Ovary (tissue), 9 donors: ENCODE results near the gene SLC39A11. TPM values are rescaled to one million over a fixed set of nuclear protein-coding genes. Genes with fewer than 3 reads are reported as not detected.
"Not testable (repeated sequence)": the region's sequence is repeated elsewhere in the genome, so short reads cannot be mapped to it uniquely, and the experiment has no call there.

Source experiments
- DNase-seq, 5 donors: peaks; one replicate each; pipeline ENCODE4 v3.0.0-alpha.2; 2019 to 2020
- H3K27ac ChIP-seq, 2 donors: fragments of 200-600 bp; one replicate each; pipeline versions ENCODE4 v1.5.1 to v1.8.0; 2019 to 2022
- H3K27me3 ChIP-seq: fragments of 200-600 bp; one replicate; pipeline ENCODE4 v1.8.0; 2022
- H3K36me3 ChIP-seq: fragments of 200-600 bp; sonication (generic); one replicate; pipeline ENCODE4 v1.5.1; 2019
- H3K4me1 ChIP-seq: one replicate; pipeline ENCODE4 v1.8.1; 2013; ENCODE audit warnings: mild to moderate bottlenecking, moderate library complexity; ENCODE audit not compliant: insufficient read depth
- H3K4me3 ChIP-seq: fragments of 200-600 bp; sonication (generic); one replicate; pipeline ENCODE4 v1.5.1; 2017
- H3K9me3 ChIP-seq, 2 donors: fragments of 200-600 bp in 1 of 2; sonication (generic) in 1 of 2; one replicate each; pipeline versions ENCODE4 v1.5.1 to v1.8.1; 2013 to 2019; ENCODE audit warnings: mild to moderate bottlenecking in 1 of 2, moderate library complexity in 1 of 2
- EP300 ChIP-seq: sonication (generic); formaldehyde crosslinking; IDR thresholded peaks from one replicate; pipeline ENCODE4 v1.6.1; 2017; ENCODE audit warnings: antibody characterized with exemption
- POLR2A ChIP-seq: fragments of 450-650 bp; IDR thresholded peaks from one replicate; pipeline ENCODE4 v1.6.1; 2017; ENCODE audit warnings: antibody characterized with exemption, mild to moderate bottlenecking, moderate library complexity
- WGBS, 3 donors: extraction: QIAGEN DNeasy Blood & Tissue Kit in 1 of 3; methylation state at CpG; one replicate each; pipeline versions ENCODE4 v1.1.5 to v1.1.7; 2013 to 2017; 5-methylcytosine and 5-hydroxymethylcytosine counted together
- intact Hi-C, 4 donors: fragments of 100-400 bp; cut with DNase I; formaldehyde crosslinking; loops; one replicate each; pipeline versions ENCODE4 v1.11.0 to v1.15.1; 2022 to 2023
- polyA plus RNA-seq, 2 donors: library from polyadenylated mRNA; stranded (reverse); fragments of 200-250 nt in 1 of 2; fragments of 350-450 nt in 1 of 2; fragmentation: Illumina TruSeq in 1 of 2; extraction: RNeasy Lipid Tissue Mini Kit (QIAGEN cat#74804) in 1 of 2; gene quantifications; one replicate each; pipeline ENCODE4 v1.2.3, GENCODE V29; 2013 to 2014
- total RNA-seq, 7 donors: library from RNA; depleted of rRNA in 2 of 7; stranded (reverse); fragments of >200 nt in 2 of 7; fragmentation: NEBNext Ultra II Directional in 3 of 7; extraction: Animal tissue kit (Norgen Biotek cat#: 25700) in 3 of 7; gene quantifications; one replicate each; pipeline versions ENCODE4 v1.1.0 to v1.2.4, GENCODE V29; 2016 to 2023
- TF ChIP-seq, protein P1 (sequence below), 3 donors: fragments of 450-650 bp in 2 of 3; fragments of 200-600 bp in 1 of 3; IDR thresholded peaks; one replicate each; pipeline versions ENCODE4 v1.5.1 to v1.8.0; 2016 to 2022; ENCODE audit warnings: antibody characterized with exemption in 3 of 3, mild to moderate bottlenecking in 1 of 3
- donor health status: DM: no; HTN: no; CAD: no; lungs with moderate emphysema.
- donor health status: DM: no; HTN: no; CAD: no.
- donor health status: Bipolar disorder and iron deficiency.
- donor health status: DM: yes; HTN: yes; CAD: no.
- donor health status: DM: no; HTN: no; CAD: no.
- donor health status: DM: yes; HTN: yes; CAD: no.

Gene SLC39A11
- total and polyA plus RNA-seq, 9 donors, result 4.0 to 21.2 (median 10.1) TPM

DNA sequence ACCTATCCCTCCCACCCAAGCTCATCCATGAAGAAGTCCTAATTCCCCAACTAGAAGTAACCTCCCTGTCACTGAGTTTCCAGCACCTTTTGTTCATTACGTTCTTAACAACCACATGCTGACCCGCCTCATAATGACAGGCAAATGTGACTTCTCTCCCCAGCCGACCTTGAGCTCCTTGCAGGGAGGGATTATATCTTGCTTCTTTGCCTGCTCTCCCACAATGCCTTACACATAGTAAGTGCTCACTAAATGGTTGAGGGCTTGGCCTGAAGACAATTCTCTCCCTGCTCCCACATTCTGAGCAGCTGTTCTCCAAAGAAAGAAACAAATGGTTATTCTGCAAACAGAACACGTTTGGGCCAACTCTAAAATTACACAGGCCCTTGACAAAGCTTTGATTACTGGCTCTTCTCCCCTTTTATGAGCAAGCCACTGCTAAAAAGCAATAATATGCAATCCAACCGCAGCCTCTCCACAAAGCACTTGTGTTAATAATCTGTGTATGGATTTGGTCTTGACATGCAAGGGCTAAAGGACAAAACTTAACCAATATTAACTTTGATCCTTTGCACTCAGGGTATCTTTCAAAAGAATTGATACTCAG is 23.2 kb downstream of the SLC39A11 start:
- TF ChIP-seq POLR2A (no peak), EP300 (no peak)
- TF ChIP-seq, protein P1, sequence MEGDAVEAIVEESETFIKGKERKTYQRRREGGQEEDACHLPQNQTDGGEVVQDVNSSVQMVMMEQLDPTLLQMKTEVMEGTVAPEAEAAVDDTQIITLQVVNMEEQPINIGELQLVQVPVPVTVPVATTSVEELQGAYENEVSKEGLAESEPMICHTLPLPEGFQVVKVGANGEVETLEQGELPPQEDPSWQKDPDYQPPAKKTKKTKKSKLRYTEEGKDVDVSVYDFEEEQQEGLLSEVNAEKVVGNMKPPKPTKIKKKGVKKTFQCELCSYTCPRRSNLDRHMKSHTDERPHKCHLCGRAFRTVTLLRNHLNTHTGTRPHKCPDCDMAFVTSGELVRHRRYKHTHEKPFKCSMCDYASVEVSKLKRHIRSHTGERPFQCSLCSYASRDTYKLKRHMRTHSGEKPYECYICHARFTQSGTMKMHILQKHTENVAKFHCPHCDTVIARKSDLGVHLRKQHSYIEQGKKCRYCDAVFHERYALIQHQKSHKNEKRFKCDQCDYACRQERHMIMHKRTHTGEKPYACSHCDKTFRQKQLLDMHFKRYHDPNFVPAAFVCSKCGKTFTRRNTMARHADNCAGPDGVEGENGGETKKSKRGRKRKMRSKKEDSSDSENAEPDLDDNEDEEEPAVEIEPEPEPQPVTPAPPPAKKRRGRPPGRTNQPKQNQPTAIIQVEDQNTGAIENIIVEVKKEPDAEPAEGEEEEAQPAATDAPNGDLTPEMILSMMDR (IDR thresholded peaks at IDR 0.05), result no peak
- WGBS, 3 donors, result 61 to 66% (median 61%) methylated on average over 5 of the region's 5 CpGs
- Histone ChIP-seq H3K36me3 (no peaks in the 10 kb centered on the region), H3K4me1 (no peaks in the 10 kb centered on the region), H3K27ac (no peak overlapping the region), H3K4me3 (no peak overlapping the region), H3K27me3 (no peaks in the 10 kb centered on the region), H3K9me3 (no peaks in the 10 kb centered on the region)
- intact Hi-C loops, result no loop called here
- no peak for DNase-seq

DNA sequence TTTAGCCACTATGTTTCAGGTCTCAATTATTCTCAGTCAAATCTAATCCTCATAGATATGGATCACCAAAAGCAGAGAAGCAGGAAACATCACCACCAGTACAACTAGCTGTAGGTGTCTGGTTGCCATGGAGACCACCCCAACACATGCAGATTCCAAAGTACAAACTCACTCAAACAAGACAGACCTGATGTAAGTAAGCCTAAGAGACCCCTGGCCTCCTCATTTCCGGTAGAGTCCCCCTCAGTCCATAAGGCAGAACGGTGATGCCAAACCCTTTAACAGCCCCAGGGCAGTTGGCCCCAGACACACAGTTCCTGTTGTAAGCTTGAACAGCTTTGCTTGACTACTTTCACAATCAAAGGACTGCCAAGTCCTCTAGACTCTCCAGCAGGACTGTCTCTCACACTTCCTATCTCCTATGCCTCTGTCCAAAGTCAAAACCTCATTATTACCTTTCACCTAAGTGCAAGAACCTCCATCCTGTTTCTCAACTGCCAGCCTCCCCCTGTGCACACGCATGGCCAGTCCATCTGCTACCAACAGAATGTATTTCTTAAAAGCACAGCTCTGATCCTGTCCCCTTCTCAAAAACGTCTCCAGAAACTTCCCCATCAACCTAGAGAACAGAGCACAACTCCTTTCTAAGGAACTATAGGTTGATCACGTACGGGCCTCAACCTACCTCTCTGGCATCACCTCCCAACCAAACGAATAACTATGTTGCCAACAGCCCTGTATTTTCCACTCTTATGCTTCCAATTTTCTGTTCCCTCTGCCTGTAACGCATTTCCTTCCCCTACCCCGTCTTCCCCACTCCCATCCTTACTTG is 23.9 kb downstream of the SLC39A11 start:
- H3K27me3 ChIP-seq, result no peaks in the 10 kb centered on the region
- H3K4me3 ChIP-seq, result no peak overlapping the region
- no peak overlapping the region for H3K27ac ChIP-seq
- intact Hi-C loops, result no loop called here
- no peaks in the 10 kb centered on the region for H3K36me3 ChIP-seq
- WGBS, 3 donors, result 78 to 83% (median 82%) methylated on average over 9 of the region's 9 CpGs
- no peak for DNase-seq
- H3K4me1 ChIP-seq, result no peaks in the 10 kb centered on the region
- H3K9me3 ChIP-seq, result no peaks in the 10 kb centered on the region
- TF ChIP-seq, protein P1 (IDR thresholded peaks at IDR 0.05), result no peak
- no peak for TF ChIP-seq POLR2A
- TF ChIP-seq EP300, result no peak

DNA sequence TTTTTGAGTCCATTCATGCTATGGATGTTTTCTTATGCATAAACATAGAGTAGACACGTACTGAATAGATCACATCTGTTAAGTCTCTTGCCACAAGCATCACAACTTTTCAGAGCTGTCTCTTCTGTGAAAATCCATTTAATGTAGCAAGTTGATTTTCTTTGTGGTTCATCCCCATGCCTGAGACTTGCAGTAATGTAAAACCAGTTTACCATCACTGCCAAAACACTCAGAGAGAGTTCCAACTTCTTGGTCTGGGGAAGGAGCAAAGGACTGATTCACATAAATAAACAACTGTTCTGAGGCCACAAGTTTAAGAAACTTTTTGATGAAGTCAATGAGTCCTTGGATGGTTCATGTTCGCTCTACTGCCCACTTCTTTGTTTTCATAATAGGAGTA is 24.8 kb downstream of the SLC39A11 start:
- H3K36me3 ChIP-seq, result not testable (repeated sequence)
- WGBS, 3 donors, result 76 to 85% (median 77%) methylated on average over 2 of the region's 2 CpGs

DNA sequence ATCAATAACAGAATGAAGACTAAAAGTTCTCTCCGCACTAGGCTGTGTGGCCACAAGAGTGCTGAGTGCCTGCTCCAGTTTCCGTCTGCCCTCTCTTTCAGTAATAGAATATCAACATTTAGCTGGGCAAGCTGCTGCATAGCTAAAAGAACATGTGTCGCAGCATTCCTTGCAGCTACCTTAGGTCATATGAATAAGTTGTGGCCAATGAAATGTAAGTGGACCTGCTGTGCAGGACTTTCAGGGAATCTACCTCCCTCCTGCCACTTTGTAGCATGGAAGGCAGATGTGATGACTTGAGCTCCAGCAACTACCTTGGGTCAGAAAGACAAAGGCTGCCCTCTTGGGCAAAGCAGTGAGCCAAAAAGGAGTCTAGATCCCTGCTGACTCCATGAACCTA is 25.4 kb downstream of the SLC39A11 start:
- Histone ChIP-seq H3K9me3 (no peaks in the 10 kb centered on the region), H3K4me1 (no peaks in the 10 kb centered on the region), H3K27me3 (no peaks in the 10 kb centered on the region), H3K36me3 (no peaks in the 10 kb centered on the region), H3K27ac (no peak overlapping the region), H3K4me3 (no peak overlapping the region)
- intact Hi-C loops, result no loop called here
- DNase-seq, result no peak
- 96 to 99% (median 98%) methylated on average over 3 of the region's 3 CpGs for WGBS, 3 donors
- TF ChIP-seq, protein P1 (IDR thresholded peaks at IDR 0.05), result no peak
- no peak for TF ChIP-seq POLR2A
- TF ChIP-seq EP300, result no peak

More for the DNA sequence above, 24.8 kb downstream of the SLC39A11 start:
- H3K4me1 ChIP-seq, DNase-seq, H3K4me3 ChIP-seq, H3K27me3 ChIP-seq, H3K9me3 ChIP-seq, H3K27ac ChIP-seq, intact Hi-C loops: not testable (repeated sequence)
